ENCODE data around the gene SNPH.

- TF ChIP-seq EZH2 (IDR thresholded peaks at IDR 0.05; ENCODE audit: insufficient read depth, poor library complexity, severe bottlenecking) (no peak), EZH2phosphoT487 (IDR thresholded peaks at IDR 0.05; ENCODE audit: insufficient read depth, low read depth) (no peak)
These were observed 72.0 kb downstream of the SNPH start for GRCh38 chr20:1338096-1338495.

Data from GM23248 (cell line).